ENCODE data around the gene SIAE. TPM values are rescaled to one million over a fixed set of nuclear protein-coding genes. Genes with fewer than 3 reads are reported as not detected.

The SIAE gene
- total RNA-seq, 6 experiments from 2014 or later: 30.9 to 56.8 (median 35.6) TPM

- no peaks in the 10 kb centered on the region for H3K9me3 ChIP-seq
- DNase-seq (no peak), ATAC-seq (peak; percentile 47 to 68 (median 60))
- no peaks in the 10 kb centered on the region for H3K36me3 ChIP-seq
- 2% methylated on average over 20 of the region's 45 CpGs for WGBS (ENCODE audit: insufficient coverage, low coverage, low lambda C conversion rate, missing lambda C conversion rate)
- intact Hi-C loops (cut with DNase I): no loop called here
- H3K4me3 ChIP-seq: peak overlapping the region in 2 of 3 donors; percentile 25 to 31
- peaks cover 0 to 12% (median 0%) of the 10 kb centered on the region in 4 donors for H3K4me1 ChIP-seq
- no peak overlapping the region for H3K27ac ChIP-seq
- TF ChIP-seq, protein P1, sequence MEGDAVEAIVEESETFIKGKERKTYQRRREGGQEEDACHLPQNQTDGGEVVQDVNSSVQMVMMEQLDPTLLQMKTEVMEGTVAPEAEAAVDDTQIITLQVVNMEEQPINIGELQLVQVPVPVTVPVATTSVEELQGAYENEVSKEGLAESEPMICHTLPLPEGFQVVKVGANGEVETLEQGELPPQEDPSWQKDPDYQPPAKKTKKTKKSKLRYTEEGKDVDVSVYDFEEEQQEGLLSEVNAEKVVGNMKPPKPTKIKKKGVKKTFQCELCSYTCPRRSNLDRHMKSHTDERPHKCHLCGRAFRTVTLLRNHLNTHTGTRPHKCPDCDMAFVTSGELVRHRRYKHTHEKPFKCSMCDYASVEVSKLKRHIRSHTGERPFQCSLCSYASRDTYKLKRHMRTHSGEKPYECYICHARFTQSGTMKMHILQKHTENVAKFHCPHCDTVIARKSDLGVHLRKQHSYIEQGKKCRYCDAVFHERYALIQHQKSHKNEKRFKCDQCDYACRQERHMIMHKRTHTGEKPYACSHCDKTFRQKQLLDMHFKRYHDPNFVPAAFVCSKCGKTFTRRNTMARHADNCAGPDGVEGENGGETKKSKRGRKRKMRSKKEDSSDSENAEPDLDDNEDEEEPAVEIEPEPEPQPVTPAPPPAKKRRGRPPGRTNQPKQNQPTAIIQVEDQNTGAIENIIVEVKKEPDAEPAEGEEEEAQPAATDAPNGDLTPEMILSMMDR (IDR thresholded peaks at IDR 0.05): no peak
- no peak for TF ChIP-seq POLR2A (IDR thresholded peaks at IDR 0.05)
- H3K27me3 ChIP-seq: peaks cover 0 to 6% of the 10 kb centered on the region in 2 donors
Observed at GRCh38 chr11:124717786-124718651, 44.5 kb upstream of the SIAE start.

GRCh38 chr11:124717421-124717785 lies 43.9 kb upstream of the SIAE start:
- Histone ChIP-seq H3K27ac (no peak overlapping the region), H3K9me3 (no peaks in the 10 kb centered on the region), H3K4me1 (peaks cover 0 to 12% (median 0%) of the 10 kb centered on the region in 4 donors), H3K27me3 (peaks cover 0 to 6% of the 10 kb centered on the region in 2 donors), H3K4me3 (no peak overlapping the region), H3K36me3 (no peaks in the 10 kb centered on the region)
- DNase-seq (no peak), ATAC-seq (peak; percentile 54 to 82 (median 72))
- intact Hi-C loops (cut with DNase I): no loop called here
- TF ChIP-seq, protein P1 (IDR thresholded peaks at IDR 0.05): no peak
- TF ChIP-seq POLR2A (IDR thresholded peaks at IDR 0.05): no peak
- WGBS (ENCODE audit: insufficient coverage, low coverage, low lambda C conversion rate, missing lambda C conversion rate): 28% methylated on average over 7 of the region's 7 CpGs

DNA sequence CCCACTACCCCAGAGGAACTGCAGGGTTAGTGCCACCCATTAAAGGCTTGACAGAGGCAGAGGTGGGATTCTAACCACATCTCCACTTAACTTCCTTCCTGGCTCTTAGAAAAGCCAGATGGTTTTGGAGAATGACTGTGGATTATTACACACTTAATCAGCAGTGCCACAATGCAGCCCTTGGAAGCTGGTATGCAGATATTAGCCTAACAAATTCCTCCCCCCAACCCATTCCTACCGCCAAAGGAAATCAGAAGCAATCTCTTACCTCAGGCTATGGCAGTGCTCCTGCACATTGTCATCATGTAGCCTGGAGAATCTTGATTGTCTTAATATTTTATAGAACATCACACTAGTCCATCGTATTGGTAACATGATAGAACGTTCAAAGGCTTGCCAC lies 43.1 kb upstream of the SIAE start:
- no peaks in the 10 kb centered on the region for H3K36me3 ChIP-seq
- no peak overlapping the region for H3K4me3 ChIP-seq
- H3K9me3 ChIP-seq: no peaks in the 10 kb centered on the region
- no peak for ATAC-seq
- H3K27ac ChIP-seq: no peak overlapping the region
- peaks cover 0 to 6% of the 10 kb centered on the region in 2 donors for H3K27me3 ChIP-seq
- WGBS (ENCODE audit: insufficient coverage, low coverage, low lambda C conversion rate, missing lambda C conversion rate): 55% methylated on average over 3 of the region's 3 CpGs
- TF ChIP-seq POLR2A (IDR thresholded peaks at IDR 0.05): no peak
- TF ChIP-seq, protein P1 (IDR thresholded peaks at IDR 0.05): no peak
- intact Hi-C loops (cut with DNase I): no loop called here
- H3K4me1 ChIP-seq: peaks cover 0 to 12% (median 0%) of the 10 kb centered on the region in 4 donors
- DNase-seq: no peak

DNA sequence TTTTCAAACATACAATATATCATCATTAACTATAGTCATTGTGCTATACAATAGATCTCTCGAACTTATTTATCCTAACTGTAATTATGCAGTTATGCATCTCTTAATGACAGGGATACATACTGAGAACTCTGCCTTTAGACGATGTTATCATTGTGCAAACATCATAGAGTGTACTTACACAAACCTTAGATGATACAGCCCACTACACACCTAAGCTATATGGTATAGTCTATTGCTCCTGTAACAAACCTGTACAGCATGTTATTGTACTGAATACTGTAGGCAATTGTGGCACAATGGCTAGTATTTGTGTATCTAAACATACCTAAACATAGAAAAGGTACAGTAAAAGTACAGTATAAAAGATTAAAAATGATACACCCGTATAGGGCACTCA lies 38.9 kb upstream of the SIAE start:
- Histone ChIP-seq H3K4me3 (no peak overlapping the region), H3K4me1 (no peaks in the 10 kb centered on the region), H3K9me3 (no peaks in the 10 kb centered on the region), H3K27me3 (no peaks in the 10 kb centered on the region), H3K27ac (no peak overlapping the region), H3K36me3 (no peaks in the 10 kb centered on the region)
- DNase-seq: no peak
- intact Hi-C loops (cut with DNase I): no loop called here
- 49% methylated on average over 3 of the region's 3 CpGs for whole genome bisulfite sequencing (ENCODE audit: insufficient coverage, low coverage, low lambda C conversion rate, missing lambda C conversion rate)
- ATAC-seq: no peak
- no peak for TF ChIP-seq POLR2A (IDR thresholded peaks at IDR 0.05)
- TF ChIP-seq, protein P1 (IDR thresholded peaks at IDR 0.05): no peak
